ENCODE results near the gene ABHD5. TPM values are rescaled to one million over a fixed set of nuclear protein-coding genes. Genes with fewer than 3 reads are reported as not detected.

ABHD5 gene
- total and polyA plus RNA-seq, 8 donors: 3.2 to 38.0 (median 24.5) TPM

DNA sequence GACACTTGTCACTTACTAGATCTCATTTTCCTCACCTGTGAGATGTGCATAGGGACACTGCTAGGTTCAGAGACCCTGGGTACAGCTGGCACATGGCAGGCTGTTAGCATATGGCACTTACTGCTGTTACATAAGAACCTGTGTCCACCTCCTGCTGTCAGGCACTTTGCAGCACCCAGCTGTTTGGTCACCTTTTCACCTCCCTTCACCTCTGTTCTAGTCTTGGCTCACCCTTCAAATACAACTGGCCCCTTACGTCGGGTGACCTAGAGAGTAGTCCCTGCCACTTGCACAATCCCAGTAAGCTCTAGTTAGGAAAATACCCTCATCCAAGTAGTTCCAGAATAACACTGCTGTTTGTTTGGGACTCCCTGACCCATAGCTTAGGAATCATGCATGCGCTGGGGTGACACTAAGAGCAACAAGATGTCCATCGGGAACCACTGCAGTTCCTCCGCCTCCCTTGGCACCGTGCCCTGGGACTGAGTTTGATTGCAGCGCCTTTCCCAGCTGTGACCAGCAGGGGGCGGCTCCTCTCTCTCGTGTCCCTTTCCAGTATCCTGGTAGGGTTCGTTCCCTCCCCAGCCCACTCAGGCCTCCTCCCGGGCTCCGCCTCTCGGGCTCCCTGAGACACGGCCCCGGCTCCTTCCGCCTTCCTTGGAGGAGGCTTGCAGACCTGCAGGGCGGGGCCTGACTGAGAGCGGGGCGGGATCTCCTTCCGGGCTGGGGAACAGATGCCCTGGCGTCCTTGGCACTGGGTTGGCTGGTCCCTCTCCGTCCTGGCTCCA lies 78.6 kb downstream of the ABHD5 start:
- Histone ChIP-seq H3K9me3 (no peaks in the 10 kb centered on the region), H3K27me3 (no peaks in the 10 kb centered on the region), H3K4me1 (peaks cover 27 to 45% (median 31%) of the 10 kb centered on the region in 4 donors), H3K27ac (peak overlapping the region; percentile 69 to 86 (median 83)), H3K36me3 (no peaks in the 10 kb centered on the region), H3K4me3 (peak overlapping the region; percentile 17 to 35 (median 26))
- intact Hi-C loops (cut with DNase I; ENCODE audit: low total_unique reads): no loop called here
- DNase-seq: peak; percentile 97 to 98
- TF ChIP-seq POLR2A (IDR thresholded peaks at IDR 0.05): no peak
- TF ChIP-seq POLR2AphosphoS5 (IDR thresholded peaks at IDR 0.05): peak; percentile 13 to 87 (median 64)
- TF ChIP-seq, protein P1, sequence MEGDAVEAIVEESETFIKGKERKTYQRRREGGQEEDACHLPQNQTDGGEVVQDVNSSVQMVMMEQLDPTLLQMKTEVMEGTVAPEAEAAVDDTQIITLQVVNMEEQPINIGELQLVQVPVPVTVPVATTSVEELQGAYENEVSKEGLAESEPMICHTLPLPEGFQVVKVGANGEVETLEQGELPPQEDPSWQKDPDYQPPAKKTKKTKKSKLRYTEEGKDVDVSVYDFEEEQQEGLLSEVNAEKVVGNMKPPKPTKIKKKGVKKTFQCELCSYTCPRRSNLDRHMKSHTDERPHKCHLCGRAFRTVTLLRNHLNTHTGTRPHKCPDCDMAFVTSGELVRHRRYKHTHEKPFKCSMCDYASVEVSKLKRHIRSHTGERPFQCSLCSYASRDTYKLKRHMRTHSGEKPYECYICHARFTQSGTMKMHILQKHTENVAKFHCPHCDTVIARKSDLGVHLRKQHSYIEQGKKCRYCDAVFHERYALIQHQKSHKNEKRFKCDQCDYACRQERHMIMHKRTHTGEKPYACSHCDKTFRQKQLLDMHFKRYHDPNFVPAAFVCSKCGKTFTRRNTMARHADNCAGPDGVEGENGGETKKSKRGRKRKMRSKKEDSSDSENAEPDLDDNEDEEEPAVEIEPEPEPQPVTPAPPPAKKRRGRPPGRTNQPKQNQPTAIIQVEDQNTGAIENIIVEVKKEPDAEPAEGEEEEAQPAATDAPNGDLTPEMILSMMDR (IDR thresholded peaks at IDR 0.05): peak in 5 of 7 experiments; percentile 45 to 92 (median 83)
- 1 to 6% (median 5%) methylated on average over 18 to 22 of the region's 22 CpGs for WGBS, 5 donors

DNA sequence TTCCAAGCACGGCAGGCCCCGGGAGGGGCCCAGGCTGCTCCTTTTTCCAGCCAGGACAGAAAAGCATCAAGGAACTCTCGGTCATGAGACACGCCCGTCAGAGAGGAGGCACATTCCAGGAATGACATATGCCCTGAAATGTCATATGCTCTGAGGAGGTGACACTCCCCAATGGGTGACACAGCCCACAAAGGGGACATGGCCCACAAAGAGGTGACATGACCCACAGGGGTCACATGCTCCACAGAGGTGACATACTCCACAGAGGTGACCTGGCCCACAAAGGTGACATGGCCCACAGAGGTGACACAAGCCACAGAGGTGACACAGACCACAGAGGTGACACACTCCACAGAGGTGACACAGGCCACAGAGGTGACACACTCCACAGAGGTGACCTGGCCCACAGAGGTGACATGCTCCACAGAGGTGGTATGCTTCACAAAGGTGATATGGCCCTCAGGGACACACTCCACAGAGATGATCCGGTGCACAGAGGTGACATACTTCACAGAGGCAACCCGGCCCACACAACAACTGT lies 79.2 kb downstream of the ABHD5 start:
- peak in 1 of 2 donors; percentile 32 for DNase-seq
- 36 to 100% (median 42%) methylated on average over 1 to 7 of the region's 7 CpGs for WGBS, 5 donors
- H3K4me3 ChIP-seq: peak overlapping the region; percentile 17 to 35 (median 26)

DNA sequence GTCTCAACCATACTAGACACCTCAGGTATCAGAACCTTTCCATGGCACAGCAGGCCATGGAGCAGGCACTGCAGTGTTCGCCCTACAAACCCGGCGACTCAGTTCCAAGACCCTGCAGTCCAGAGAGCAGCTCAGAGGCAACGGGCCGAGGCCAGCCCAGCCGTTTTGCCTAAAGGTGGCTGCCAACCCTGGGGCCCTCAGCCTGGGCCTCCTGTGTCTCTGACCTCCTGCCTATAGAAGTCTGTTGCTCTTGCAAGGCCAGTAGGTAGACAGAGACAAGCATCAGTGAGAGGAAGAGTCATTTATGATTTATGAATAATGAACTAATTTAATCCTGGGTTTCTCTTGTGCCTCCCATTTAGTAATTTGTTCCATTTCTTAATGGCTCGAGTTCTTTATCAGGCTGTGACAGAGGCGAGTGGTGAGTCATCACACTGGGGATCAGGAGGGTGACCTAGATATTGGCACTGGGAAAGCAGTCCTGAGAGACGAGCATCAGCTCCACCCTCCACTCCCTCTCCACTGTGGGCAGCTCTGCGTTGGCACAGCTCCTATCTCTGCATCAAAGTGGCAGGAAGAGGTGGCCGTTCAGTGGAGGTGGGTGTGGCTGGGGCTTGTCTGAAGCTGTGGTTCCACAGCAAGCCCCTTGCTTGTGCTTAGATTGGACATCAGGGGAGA lies 79.8 kb downstream of the ABHD5 start:
- no peak overlapping the region for H3K4me3 ChIP-seq
- TF ChIP-seq, protein P1 (IDR thresholded peaks at IDR 0.05): no peak
- peak in 2 of 3 donors; percentile 55 to 71 for TF ChIP-seq POLR2AphosphoS5 (IDR thresholded peaks at IDR 0.05)
- WGBS, 5 donors: 34 to 40% (median 38%) methylated on average over 10 to 11 of the region's 11 CpGs
- H3K27me3 ChIP-seq: no peaks in the 10 kb centered on the region
- peak; percentile 61 to 74 for DNase-seq
- H3K27ac ChIP-seq: peak overlapping the region; percentile 69 to 86 (median 83)
- H3K9me3 ChIP-seq: no peaks in the 10 kb centered on the region
- H3K4me1 ChIP-seq: peaks cover 27 to 45% (median 31%) of the 10 kb centered on the region in 4 donors
- intact Hi-C loops (cut with DNase I; ENCODE audit: low total_unique reads): no loop called here
- H3K36me3 ChIP-seq: no peaks in the 10 kb centered on the region

More for the DNA sequence above, 79.2 kb downstream of the ABHD5 start:
- Histone ChIP-seq H3K27ac (peak overlapping the region; percentile 69 to 86 (median 83)), H3K4me1 (peaks cover 27 to 45% (median 31%) of the 10 kb centered on the region in 4 donors), H3K9me3 (no peaks in the 10 kb centered on the region), H3K36me3 (no peaks in the 10 kb centered on the region), H3K27me3 (no peaks in the 10 kb centered on the region)
- TF ChIP-seq POLR2AphosphoS5 (IDR thresholded peaks at IDR 0.05) (no peak), POLR2A (IDR thresholded peaks at IDR 0.05) (no peak), EP300 (IDR thresholded peaks at IDR 0.05) (no peak)
- TF ChIP-seq, protein P1 (IDR thresholded peaks at IDR 0.05): no peak
- intact Hi-C loops (cut with DNase I; ENCODE audit: low total_unique reads): no loop called here

DNA sequence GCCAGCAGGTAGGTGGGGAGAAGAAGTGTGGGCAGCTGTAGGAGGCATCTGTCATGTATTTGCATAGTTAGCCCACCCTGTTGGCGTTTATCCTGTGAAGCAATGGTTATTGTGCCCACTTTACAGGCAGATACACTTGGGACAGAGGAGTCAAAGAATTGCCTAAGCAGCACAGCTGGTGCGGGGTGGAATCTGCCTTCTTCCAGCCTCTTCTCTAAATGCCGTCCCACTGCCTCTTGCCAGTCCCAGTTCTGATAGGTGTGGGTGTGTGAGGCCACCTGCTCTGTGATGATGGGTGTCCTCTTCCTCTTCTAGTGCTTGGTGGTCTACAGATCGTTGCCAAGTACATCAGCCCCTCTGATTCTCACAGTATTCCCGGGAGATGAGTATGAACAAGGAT lies 80.9 kb downstream of the ABHD5 start:
- no peak for DNase-seq
- 64 to 76% (median 68%) methylated on average over 5 of the region's 5 CpGs for WGBS, 5 donors
- intact Hi-C loops (cut with DNase I; ENCODE audit: low total_unique reads): no loop called here
- no peaks in the 10 kb centered on the region for H3K36me3 ChIP-seq
- TF ChIP-seq POLR2A (IDR thresholded peaks at IDR 0.05): no peak
- no peak for TF ChIP-seq EP300 (IDR thresholded peaks at IDR 0.05)
- TF ChIP-seq, protein P1 (IDR thresholded peaks at IDR 0.05): no peak
- no peak for TF ChIP-seq POLR2AphosphoS5 (IDR thresholded peaks at IDR 0.05)
- no peak overlapping the region for H3K4me3 ChIP-seq
- H3K9me3 ChIP-seq: no peaks in the 10 kb centered on the region
- peak overlapping the region in 3 of 5 donors; percentile 7 to 86 (median 79) for H3K27ac ChIP-seq
- H3K4me1 ChIP-seq: peaks cover 27 to 45% (median 31%) of the 10 kb centered on the region in 4 donors
- H3K27me3 ChIP-seq: no peaks in the 10 kb centered on the region

Measured in stomach (tissue), 9 donors.